ENCODE results near the gene CIAO2B. TPM values are rescaled to one million over a fixed set of nuclear protein-coding genes. Genes with fewer than 3 reads are reported as not detected.

The CIAO2B gene
- total RNA-seq, 1 donor from 2014 or later: 69.4 TPM

DNA sequence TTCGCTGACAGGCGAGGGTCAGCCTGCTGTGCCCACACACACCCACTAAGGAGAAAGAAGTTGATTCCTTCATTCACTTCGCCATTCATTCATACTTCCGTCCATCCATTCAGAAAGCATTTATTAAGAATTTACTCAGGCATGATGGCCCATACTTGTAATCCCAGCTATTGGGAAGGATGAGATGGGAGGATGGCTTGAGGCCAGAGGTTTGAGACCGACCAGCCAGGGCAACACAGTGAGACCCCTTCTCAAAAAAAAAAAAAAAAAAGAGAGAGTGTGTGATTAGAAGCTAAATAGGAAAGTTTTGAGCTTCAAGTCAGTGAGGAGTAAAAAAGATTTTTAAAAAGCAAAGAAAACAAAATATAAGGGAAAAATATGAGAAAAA is 9.8 kb upstream of the CIAO2B start:
- Histone ChIP-seq H3K4me1 (peaks cover 10% of the 10 kb centered on the region), H3K27me3 (peaks cover 5% of the 10 kb centered on the region), H3K27ac (no peak overlapping the region), H3K36me3 (peaks cover 48% of the 10 kb centered on the region), H3K9me3 (no peaks in the 10 kb centered on the region), H3K4me3 (no peak overlapping the region)
- intact Hi-C loops (cut with DNase I): no loop called here
- ATAC-seq (no peak), DNase-seq (no peak)
- TF ChIP-seq, protein P1, sequence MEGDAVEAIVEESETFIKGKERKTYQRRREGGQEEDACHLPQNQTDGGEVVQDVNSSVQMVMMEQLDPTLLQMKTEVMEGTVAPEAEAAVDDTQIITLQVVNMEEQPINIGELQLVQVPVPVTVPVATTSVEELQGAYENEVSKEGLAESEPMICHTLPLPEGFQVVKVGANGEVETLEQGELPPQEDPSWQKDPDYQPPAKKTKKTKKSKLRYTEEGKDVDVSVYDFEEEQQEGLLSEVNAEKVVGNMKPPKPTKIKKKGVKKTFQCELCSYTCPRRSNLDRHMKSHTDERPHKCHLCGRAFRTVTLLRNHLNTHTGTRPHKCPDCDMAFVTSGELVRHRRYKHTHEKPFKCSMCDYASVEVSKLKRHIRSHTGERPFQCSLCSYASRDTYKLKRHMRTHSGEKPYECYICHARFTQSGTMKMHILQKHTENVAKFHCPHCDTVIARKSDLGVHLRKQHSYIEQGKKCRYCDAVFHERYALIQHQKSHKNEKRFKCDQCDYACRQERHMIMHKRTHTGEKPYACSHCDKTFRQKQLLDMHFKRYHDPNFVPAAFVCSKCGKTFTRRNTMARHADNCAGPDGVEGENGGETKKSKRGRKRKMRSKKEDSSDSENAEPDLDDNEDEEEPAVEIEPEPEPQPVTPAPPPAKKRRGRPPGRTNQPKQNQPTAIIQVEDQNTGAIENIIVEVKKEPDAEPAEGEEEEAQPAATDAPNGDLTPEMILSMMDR (IDR thresholded peaks at IDR 0.05): no peak

DNA sequence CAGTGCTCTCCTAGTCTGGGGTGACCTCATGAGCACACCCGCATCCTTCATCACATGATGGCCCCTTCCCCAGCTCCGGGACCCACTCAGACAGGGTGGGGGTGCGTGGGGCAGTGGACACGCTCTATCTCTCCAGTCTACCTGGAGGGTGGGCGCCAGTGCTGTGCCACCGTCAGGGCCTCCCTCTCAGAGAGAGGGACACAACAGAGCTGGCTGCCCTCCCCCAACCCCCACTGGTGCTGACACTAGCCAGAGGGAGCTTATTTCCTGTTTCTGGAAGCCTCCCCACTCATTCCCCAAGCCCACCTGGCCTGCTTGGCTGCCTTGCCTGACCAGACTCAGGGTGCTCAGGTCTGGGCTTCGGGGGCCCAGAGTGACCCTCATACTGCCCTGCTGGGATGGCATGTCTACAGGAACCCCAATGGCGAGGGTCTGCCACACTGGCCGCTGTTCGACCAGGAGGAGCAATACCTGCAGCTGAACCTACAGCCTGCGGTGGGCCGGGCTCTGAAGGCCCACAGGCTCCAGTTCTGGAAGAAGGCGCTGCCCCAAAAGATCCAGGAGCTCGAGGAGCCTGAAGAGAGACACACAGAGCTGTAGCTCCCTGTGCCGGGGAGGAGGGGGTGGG is 9.3 kb upstream of the CIAO2B start:
- ATAC-seq: no peak
- Histone ChIP-seq H3K9me3 (no peaks in the 10 kb centered on the region), H3K36me3 (peaks cover 54% of the 10 kb centered on the region), H3K27ac (no peak overlapping the region), H3K4me3 (no peak overlapping the region), H3K27me3 (no peaks in the 10 kb centered on the region), H3K4me1 (peaks cover 6% of the 10 kb centered on the region)
- TF ChIP-seq, protein P1 (IDR thresholded peaks at IDR 0.05): no peak
- DNase-seq: no peak
- intact Hi-C loops (cut with DNase I): no loop called here

DNA sequence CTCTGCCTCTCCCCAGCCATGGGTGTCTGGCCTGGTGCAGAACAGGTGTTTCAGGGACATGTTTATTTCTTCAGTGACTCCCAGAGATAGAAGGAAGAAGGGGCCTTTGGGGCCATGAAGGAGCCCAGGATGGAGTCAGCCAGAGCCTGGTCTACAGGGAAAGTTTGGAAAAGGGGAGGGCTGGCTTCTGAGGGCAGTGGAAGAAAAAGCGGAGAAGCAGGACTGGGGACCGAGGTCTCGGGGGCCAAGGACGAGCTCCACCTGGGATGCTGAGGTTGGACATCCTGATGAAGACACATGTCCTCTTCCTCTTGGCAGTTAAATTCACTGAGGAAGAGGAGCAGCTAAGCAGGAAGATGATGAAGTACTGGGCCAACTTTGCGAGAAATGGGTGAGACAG is 8.8 kb upstream of the CIAO2B start:
- ATAC-seq (no peak), DNase-seq (no peak)
- no peak overlapping the region for H3K4me3 ChIP-seq
- no peak overlapping the region for H3K27ac ChIP-seq
- peaks cover 4% of the 10 kb centered on the region for H3K4me1 ChIP-seq
- H3K36me3 ChIP-seq: peaks cover 59% of the 10 kb centered on the region
- no peaks in the 10 kb centered on the region for H3K27me3 ChIP-seq
- intact Hi-C loops (cut with DNase I): no loop called here
- TF ChIP-seq, protein P1 (IDR thresholded peaks at IDR 0.05): no peak
- H3K9me3 ChIP-seq: no peaks in the 10 kb centered on the region

DNA sequence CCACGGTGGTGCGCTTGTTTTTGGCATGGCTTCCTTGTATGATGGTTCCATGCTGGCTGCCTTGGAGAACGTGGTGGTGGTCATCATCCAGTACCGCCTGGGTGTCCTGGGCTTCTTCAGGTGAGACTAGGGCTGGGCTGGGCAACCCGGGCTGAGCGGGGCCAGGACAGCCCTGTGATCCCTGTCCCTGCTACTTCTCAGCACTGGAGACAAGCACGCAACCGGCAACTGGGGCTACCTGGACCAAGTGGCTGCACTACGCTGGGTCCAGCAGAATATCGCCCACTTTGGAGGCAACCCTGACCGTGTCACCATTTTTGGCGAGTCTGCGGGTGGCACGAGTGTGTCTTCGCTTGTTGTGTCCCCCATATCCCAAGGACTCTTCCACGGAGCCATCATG is 6.0 kb upstream of the CIAO2B start:
- no peak for DNase-seq
- peaks cover 59% of the 10 kb centered on the region for H3K36me3 ChIP-seq
- TF ChIP-seq, protein P1 (IDR thresholded peaks at IDR 0.05): no peak

DNA sequence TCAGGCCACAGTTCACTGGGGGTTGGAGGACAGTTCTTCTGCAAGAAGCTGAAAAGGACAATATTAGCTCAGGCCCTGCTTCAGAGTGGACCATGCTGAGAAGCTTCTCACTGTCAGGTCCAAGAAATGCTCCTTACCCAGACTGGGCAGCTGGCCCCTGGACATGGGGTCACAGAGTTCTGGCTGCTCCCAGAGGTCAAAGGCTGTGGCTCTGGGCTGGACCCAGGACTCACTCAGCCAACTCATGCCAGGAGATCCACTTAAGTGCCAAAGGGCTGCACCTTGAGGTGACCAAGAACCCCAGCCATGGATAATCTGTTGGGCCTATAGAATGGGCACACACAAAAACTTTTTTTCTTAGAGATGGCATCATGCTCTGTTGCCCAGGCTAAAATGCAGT is 5.2 kb upstream of the CIAO2B start:
- H3K4me3 ChIP-seq: no peak overlapping the region
- ATAC-seq (no peak), DNase-seq (no peak)
- H3K27ac ChIP-seq: no peak overlapping the region
- H3K27me3 ChIP-seq: no peaks in the 10 kb centered on the region
- no peaks in the 10 kb centered on the region for H3K9me3 ChIP-seq
- intact Hi-C loops (cut with DNase I): no loop called here
- peaks cover 17% of the 10 kb centered on the region for H3K4me1 ChIP-seq
- H3K36me3 ChIP-seq: peaks cover 59% of the 10 kb centered on the region
- TF ChIP-seq, protein P1 (IDR thresholded peaks at IDR 0.05): no peak

More for the DNA sequence above, 6.0 kb upstream of the CIAO2B start:
- ATAC-seq: no peak
- H3K27me3 ChIP-seq: no peaks in the 10 kb centered on the region
- H3K4me1 ChIP-seq: peaks cover 17% of the 10 kb centered on the region
- no peak overlapping the region for H3K27ac ChIP-seq
- intact Hi-C loops (cut with DNase I): no loop called here
- no peaks in the 10 kb centered on the region for H3K9me3 ChIP-seq
- H3K4me3 ChIP-seq: no peak overlapping the region

Data from upper lobe of right lung (tissue), 1 donor.